Activated CD4-positive, alpha-beta T cell treated with anti-CD3 and anti-CD28 coated beads, Interleukin-10, Interleukin-2, amounts not matched to agents 100 ng/mL and 50 ng/mL, durations not matched to agents 16 hours and 8 hours (primary cell): ENCODE results near the gene CPSF4L.
"Not testable (repeated sequence)": the region's sequence is repeated elsewhere in the genome, so short reads cannot be mapped to it uniquely, and the experiment has no call there.

Experiments
- DNase-seq: peaks from one replicate; pipeline ENCODE4 v3.0.0-alpha.2; 2020

Gene CPSF4L

DNA sequence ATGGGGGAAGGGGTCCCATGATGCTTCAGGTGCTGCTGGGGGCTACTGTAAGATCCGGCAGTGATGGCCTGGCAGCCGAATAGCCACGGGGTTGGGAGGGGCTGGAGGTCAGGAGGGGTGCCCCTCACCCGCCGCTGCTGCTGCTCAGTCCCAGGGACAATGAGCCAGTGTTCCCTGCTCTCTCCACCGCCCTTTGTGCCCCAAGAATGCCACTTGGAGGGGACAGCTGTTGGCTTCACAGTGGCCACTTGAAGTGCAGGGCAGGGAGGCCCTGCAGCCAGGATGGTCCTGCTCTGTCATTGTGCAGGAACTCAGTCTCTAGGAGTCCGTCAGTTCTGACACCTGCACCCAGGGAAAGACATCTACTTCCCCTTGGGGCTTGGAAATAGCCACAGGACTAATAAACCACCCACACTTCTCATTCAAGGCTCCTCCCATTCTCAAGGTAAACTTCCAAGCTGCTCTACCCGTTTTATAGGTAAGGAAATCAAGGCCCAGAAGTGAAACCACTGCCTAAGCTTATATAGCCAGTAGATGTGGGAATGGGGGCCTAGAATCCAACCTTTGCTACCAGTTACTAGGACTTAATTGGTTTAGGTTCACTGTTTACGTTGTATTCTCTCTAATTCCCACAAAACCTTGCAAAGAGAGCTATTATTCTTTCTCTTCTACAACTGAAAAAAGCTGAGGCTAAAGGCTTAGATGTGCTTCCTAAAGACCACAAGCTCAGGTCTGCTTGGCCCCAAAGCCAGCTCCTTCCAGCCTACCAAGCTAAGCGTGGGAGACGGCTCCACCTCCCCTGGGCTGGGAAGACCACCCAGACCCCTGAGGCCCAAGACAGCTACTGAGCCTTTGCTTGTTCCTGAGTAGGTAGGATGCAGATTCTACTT, 6.2 kb upstream of the CPSF4L start:
- DNase-seq, result no peak

DNA sequence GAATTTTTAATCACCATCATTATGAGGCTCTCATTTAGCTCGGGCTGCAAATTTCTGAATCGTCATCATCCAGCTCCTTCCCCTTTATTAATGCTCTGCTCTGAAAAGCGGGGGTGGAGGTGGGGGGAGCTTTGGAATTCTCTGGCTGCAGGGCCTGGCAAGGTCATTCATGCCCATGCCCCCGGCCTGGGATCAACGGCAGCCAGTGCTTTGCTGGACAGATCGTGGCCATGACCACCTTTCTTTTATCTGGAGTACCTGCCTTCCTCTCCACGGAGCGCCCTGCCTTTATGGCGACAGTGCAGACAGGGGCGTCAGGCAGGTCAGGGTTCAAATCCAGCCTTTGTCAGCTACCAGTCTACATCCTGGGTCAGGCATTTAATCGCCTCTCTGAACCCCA, 5.1 kb upstream of the CPSF4L start:
- no peak for DNase-seq

DNA sequence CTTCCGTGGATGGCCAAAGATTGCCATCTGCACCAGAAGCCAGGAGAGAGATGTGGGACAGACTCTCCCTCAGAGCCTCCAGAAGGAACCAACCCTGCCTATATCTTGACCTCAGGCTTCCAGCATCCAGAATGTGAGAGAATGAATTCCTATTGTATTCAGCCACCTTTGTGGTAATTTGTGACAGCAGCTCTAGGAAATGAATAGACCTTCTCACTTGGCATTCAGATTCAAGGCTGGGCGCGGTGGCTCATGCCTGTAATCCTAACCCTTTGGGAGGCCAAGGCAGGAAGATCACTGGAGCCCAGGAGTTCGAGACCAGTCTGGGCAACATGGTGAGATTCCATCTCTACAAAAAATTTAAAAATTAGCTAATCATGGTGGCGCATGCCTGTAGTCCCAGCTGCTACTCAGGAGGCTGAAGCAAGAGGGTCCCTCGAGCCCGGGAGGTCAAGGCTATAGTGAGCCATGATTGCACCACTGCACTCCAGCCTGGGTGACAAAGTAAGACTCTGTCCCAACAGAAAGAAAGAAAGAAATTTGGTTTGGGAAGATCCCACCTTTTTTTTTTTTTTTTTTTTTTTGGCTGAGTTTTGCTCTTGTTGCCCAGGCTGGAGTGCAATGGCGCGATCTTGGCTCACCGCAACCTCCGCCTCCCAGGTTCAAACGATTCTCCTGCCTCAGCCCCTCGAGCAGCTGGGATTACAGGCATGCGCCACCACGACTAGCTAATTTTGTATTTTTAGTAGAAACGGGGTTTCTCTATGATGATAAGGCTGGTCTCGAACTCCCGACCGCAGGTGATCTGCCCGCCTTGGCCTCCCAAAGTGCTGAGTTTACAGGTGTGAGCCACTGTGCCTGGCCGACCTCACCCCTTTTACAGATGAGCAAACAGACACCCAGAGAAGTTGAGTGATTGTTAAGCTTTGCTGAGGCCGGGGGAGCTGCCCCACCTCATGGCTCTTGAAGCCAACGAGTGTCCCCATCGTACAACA, 4.3 kb upstream of the CPSF4L start:
- no peak for DNase-seq

DNA sequence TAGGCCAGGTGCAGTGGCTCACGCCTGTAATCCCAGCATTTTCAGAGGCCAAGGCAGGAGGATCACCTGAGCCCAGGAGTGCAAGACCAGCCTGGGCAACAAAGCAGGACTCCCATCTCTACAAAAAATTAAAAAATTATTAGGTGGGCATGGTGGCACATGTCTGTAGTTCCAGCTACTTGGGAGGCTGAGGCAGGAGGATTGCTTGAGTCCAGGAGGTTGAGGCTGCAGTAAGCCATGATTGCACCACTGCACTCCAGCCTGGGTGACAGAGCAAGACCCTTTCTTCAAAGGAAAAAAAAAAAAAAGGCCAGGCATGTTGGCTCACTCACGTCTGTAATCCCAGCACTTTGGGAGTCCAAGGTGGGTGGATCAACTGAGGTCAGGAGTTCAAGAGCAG, 2.8 kb upstream of the CPSF4L start:
- DNase-seq, result not testable (repeated sequence)

DNA sequence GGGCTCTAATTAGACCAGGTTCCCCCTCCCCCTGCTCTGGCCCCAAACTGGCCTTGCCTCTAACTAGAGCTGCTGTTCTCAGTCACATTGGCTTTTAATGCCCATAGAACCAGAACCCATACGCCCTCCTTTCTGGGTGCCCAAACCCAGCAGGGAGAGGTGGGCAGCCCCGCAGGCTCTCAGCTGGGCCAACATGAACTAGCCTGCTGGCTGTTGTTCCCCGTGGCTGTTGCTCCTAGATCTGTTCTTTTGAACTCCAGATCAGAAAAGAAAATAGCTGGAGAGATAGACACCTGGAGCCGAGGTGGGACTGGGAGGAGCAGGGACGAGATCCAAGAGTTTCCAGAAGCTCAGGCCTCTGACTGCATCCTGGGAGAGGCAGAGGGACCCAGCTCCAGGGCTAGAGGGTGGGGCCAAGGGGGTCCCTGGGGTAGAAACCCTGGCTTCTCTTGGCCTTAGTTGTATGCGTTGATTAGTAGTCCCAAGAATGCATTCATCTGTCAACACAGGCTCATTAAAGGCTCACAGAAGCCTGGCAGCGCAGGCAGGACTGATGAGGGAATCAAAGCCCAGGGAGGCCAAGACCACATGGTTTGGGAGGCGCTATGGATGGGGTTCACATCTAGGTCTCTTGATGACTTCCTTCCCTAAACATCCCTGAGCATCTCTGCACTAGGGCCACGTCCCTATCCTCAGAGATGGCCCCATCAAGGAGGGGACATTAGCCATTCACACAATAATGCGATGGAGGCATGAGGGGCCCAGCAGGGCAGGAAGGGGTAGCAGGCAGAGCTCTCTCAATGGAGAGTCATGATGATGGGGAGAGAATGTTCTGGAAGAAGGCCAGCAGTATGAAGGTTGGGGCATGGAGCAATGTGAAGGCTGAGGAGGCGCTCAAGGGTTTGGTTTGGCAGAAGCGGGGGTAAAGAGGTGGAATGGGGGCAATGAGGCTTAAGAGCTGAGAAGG, 1.3 kb upstream of the CPSF4L start:
- no peak for DNase-seq

DNA sequence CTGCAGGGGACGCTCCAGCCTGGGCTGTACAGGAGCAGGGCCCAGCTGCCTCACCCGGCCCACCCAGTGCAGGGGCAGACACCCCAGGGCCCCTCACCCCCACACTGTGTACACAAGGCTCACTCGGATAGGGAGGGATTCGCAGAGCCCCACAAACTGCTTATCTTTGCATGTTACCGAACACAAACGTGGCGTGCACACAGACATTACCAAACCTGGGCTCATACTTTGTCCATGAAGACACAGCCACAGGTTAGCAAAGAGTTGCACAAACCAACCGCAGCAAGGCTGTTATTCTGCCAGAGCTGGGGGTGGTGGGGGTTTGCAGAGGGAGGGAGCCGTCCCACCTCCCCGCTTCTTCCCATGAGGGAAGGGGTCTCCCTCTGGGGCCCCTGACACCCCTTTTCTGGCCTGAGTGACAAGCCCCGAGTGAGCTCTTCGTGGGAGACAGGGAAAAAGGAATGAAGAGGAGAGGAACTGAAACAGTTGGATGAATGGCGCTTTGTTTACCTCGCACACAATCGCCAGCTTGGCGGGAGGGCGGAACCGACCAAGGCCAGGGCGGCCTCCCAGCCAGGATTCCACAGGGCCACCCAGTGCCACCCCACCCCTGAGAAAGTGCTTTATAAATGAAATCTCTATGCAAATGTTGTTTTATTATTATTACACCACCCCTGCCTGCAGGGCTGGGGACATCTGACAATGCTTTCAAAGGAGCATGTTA, 434 bp upstream of the CPSF4L start:
- no peak for DNase-seq

DNA sequence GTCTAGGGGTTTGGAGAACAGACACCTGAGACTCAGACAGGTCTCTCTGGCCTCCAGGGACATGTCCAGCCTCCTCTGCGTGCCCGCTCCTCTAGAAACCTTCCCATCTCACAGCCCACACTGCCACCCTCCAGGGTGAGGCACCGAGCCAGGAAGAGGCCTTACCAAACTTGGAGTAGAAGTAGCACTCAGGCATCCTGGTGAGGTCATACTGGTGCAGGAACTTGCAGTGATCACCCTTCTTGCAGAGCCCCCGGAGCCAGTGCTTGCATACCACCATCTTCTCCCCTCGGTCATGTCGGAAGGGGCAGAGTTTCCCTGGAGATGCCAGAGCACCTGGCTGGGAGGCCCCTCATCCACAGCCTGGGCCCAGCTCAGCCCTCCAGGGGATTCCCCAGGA, 4.2 kb downstream of the CPSF4L start:
- no peak for DNase-seq

DNA sequence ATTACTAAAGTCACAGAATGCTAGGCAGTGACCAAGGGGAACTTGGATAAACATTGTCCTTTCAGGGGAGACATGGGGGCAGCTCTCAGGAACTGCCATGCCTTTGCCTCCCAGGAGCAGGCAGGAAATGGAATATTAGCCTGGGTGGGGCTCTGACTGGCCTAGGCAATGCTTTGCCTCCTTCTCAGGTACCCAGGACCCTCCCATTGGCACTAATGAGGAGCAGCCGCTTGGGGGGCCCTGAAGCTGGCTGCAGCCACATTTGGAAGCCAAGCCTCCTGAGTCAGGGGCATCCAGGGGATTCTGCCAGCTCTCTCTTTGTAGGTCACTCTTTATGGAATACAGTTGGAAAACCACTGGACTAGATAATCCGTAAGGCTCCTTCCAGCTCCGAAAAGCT, 5.5 kb downstream of the CPSF4L start:
- no peak for DNase-seq

DNA sequence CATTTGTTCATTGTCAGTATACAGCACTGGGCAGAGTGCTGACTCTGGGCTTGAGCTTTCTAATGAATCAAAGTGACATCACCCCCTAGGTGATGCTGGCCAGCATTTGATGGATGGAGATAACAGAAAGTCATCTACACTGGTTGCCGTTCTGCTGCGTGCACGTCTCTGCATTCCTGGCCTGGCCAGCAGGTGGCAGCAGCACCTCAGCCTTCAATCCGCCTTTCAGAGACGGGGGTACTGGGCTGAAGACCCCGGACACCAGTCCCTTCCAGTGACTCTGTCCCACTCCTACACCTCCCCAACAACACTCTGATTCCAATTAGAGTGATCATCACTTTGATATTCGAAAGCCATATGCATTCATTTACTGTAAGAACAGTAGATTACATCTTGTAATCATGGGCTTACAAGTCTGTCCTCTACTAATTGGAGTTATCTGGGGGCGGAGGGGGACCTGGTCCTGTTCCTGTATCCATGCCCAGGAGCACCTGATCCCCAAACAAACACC, 6.0 kb downstream of the CPSF4L start:
- peak; percentile 57 for DNase-seq

DNA sequence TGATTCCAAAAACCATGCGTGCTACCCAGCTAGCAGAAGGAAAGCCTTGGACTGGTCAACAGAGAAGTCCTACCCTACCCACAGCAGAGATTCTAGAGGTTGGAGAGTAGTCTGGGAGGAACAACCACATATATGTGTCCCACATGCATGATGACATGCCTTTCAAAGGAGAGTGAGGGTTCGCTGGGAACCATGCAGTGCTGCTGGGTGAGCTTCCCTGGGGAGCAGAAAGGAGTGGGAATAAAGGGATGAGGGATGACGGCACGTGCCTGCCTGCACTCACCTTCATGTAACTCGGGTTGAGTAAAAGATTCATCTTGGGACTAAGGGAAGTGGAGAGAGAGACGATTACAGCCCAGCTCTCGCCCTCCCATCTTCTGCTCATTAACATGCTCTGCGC, 9.8 kb downstream of the CPSF4L start:
- DNase-seq, result no peak

DNA sequence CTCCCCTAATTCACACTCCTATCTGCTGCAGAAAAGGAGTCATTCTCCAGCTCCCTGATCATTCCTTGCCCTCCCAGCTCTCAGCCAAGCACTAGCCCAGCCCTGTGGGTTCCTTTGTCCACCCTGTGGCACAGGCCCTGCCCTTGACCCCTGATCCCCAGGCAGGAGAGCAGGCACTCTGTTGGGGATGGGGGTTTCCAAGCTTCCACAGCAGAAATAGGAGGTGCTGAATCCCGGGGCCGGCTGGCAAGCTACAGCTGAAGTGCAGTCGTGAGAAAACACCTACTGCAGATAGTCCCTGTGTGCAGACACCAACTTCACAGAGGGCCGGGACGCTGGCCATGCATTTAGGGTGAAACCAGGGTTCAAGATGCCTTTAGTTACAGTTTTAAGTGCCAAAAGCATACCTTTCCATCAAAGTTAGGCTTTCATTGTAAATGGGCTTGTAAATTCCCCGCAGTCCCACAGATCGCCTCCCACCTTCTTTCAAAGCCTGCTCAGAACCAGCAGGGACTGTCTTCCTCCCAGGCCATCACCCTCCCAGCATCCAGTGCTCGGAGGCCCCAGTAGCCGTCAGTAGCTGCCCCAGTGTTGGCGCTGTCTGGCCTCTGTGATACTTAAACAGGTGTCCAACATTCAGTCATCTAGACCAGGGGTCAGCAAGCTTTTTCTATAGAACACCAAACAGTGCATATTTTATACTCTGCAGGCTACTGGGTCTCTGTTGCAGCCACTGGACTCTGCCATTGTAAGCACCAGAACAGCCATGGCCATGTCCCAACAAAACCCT, 10.6 kb downstream of the CPSF4L start:
- no peak for DNase-seq

DNA sequence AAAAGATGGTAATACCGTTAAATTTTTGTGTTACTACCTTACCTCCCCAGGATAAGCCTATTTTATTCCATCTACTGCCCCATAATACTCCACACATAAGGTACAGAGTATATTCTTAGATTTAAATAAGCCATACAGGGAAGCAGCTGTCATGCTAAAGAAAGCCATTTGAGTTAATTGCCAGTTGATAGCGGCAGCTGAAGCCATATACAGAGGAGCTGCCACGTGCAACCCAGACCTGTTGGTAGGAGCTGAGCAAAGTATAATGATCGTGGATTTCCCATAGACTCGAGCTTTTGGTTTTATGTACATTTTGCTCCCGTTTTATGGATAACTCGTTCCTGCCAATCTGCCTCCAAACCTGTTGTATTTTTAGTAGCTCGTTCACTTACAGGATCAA, 12.0 kb downstream of the CPSF4L start:
- DNase-seq, result no peak

DNA sequence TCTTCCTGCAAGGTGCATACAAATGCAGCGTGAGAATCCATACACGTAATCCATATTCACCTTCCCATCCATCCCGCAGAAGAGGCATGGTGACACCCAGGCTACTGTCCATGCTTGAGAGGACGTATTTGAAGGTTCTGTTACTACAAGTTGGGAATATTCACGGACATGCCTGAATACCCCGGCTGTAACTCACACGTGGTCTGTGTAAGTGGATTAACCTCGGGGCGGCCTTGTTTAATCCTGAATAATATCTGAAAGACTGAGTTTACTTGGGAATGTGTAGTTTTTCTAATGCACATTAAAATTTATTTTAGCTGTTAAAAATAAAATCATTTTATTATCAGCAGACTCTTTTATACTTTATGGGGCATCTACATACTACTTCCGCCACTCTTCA, 13.1 kb downstream of the CPSF4L start:
- DNase-seq, result no peak

DNA sequence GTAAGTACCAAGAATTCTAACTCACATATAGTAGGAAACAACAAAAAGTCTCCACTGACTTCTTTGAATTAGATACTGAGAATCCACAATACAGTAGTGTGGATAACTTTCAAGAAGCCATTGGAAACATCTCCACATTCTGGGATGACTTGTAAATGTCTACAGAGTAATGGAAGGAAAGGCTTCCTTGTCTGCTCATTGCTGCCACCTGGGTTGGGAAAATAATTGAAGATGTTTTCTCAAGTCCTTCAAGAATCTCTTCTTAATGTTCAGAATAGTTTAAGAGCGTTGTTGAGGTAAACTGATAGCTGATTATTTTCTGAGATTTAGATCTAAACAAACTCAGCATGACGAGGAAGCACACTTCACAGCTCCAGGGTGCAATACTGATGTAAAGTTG, 14.0 kb downstream of the CPSF4L start:
- no peak for DNase-seq

DNA sequence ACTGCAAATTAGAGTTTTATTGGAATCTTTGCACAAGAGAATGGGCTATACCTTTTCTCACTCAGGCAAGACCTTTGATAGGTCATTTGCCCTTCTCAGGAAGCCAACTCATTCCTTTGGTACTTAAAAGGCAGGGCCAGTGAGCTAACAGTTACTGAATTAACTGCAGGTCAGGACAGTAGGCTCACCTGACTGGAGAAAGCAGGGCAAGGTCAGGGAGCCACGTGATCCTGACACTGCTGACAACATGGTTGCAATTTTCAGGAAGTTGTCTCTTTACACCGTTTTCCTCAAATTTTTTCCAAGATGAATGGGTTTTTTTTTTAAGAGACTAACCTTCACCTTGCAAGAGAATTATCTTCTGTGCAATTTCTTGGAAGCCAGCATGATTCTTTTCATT, 21.1 kb downstream of the CPSF4L start:
- DNase-seq, result no peak

DNA sequence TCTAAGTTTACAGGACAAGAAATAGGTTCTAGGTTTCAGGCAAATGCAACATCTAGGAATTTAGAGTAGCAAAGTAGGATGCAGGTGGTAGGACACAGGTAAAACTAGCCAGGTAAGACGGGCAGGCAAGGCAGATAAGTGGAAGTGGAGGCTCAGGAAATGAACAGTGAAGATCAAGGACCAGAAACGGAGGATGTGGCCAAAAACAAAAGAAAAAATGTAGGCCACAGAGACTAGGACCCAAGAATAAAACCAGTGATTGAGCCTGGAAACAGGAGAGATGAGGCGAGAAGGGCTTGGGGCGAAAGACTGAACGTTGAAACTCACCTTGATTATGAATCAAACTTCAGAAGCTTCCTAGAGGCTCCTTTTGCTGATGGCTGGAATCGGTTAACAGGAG, 24.0 kb downstream of the CPSF4L start:
- no peak for DNase-seq

DNA sequence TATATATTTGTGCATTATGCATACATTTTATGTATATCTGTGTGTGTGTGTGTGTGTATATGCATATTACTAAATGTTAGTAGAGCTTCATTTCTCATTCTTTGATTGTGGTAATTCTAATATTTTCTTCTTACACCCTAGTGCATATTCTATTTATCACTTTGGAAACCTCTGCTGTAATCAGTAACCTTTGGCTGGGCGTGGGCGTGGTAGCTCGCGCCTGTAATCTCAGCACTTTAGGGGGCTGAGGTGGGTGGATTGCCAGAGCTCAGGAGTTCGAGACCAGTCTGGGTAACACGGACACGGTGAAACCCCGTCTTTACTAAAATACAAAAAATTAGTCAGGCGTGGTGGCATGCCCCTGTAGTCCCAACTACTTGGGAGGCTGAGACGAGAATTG, 26.9 kb downstream of the CPSF4L start:
- DNase-seq, result no peak

DNA sequence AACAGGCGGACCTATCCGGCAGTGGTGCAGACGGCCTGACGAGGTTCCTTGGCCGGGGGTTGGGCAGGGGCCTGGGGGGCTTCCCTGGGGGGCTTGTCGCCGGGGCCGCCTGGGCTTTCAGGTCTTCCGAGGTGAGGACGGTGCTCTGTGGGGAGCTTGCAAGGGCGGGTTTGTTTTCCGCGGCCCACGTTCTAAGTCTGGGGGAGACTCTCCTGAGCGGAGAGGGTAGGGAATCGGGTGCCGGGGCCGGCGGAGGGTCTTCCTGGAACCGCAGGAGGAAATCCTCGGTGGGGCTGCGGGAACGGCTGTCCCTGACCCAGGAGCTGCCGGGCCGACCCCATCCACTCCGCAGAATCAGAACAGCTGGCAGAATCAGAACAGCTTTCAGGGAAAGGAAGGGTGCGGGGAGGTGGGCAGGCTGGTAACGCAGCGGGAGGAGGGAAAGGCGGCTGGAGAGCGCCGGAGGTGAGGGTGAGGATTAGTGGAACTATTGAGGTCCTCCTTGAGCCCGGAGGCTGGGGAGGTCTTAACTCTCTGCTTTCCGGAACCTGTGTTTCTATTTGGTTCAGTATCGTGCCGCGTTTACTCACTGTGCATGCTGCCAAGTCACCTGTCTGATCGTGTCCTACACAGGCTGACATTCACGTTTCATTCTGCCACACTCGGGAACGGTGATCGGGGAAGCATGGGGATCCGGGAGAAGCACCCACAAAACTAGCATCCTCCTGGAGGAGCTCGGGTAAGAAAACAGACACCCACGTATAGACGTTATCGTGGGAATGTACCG, 28.9 kb downstream of the CPSF4L start:
- peak; percentile 40 for DNase-seq

DNA sequence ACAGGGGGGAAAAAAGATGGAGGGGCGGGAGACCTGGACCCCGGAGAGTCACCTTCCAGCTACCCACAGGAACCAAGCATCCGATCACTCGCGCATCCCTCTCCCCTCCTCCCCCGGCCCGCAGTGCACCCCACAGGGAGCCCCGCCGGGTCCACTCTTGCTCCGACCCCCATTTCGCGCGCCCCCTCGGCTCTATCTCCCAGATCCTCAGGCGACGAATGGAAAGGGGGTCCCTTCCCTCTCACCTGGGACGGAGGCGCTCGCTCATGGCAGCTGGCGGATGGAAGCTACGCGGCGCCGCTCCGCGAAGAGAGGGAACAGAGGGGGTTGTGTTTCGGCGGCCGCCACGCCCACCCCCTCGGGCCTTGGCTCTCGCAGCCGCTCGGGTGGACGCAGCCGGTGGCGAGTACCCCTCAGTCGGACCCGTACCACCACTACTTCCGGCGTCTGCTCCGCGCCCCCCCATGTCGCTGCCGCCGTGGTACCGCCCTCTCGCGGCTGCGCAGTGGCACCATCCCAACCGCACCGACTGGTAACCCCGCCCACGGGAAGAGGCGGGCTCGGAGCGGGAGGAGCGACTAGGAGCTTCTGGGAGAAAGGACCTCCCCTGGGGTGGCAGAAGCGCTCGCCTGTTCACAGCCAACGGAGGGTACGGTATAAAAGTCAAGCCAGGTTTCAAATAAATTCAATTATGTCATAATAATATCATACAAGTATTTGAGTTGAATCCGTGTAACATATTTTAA, 29.7 kb downstream of the CPSF4L start:
- DNase-seq, result peak; percentile 98
